ENCODE measurements around the gene CGNL1. TPM values are rescaled to one million over a fixed set of nuclear protein-coding genes. Genes with fewer than 3 reads are reported as not detected.

CGNL1 gene
- total RNA-seq, 1 experiment from 2014 or later, result 34.6 TPM

- H3K4me3 Mint-ChIP-seq, result peak overlapping the region; percentile 54 to 76
- peak overlapping the region; percentile 83 for H3K4me2 ChIP-seq (ENCODE audit: insufficient read depth, insufficient read length, low read length)
- no peak overlapping the region for H3T11ph ChIP-seq (ENCODE audit: low read length)
- peak overlapping the region; percentile 76 for H2BK20ac ChIP-seq (ENCODE audit: low read depth, low read length, poor library complexity, severe bottlenecking)
- H3K36me3 Mint-ChIP-seq (ENCODE audit: insufficient read depth in 1 of 3, low read depth in 3 of 3), result peaks cover 2 to 7% (median 5%) of the 10 kb centered on the region in 3 experiments; a peak in 6 of 7 replicates
- no peaks in the 10 kb centered on the region for H3K9me3 ChIP-seq (ENCODE audit: control insufficient read depth, low read depth, low read length)
- peaks cover 77 to 78% of the 10 kb centered on the region in 2 experiments for H3K4me1 Mint-ChIP-seq
- H4K20me1 ChIP-seq (ENCODE audit: control insufficient read depth, insufficient read depth, insufficient read length), result no peaks in the 10 kb centered on the region
- WGBS (ENCODE audit: extremely low coverage, insufficient read length, low lambda C conversion rate), result no CpG with 5 or more reads among the region's 3 CpGs
- H3K4ac ChIP-seq (ENCODE audit: low read depth, low read length), result no peak overlapping the region
- H2BK15ac ChIP-seq (ENCODE audit: low read depth, low read length), result no peak overlapping the region
- no peaks in the 10 kb centered on the region; the same call in 1 of the 2 replicates for H3K27me3 Mint-ChIP-seq (ENCODE audit: low read depth)
- no peak overlapping the region for H3K9ac ChIP-seq (ENCODE audit: extremely low read depth, insufficient read length, low read length)
- H4K91ac ChIP-seq (ENCODE audit: insufficient read length, low read depth, low read length), result no peak overlapping the region
- no peak overlapping the region; the same call in 1 of the 2 replicates for H3K14ac ChIP-seq (ENCODE audit: insufficient read depth, low read length)
- TF ChIP-seq CTCF (conservative IDR thresholded peaks at IDR 0.05), result no peak
- DNase-seq, result peak; percentile 59
- H2BK5ac ChIP-seq (ENCODE audit: insufficient read length, low read length), result no peak overlapping the region
- H2BK120ac ChIP-seq (ENCODE audit: low read depth, low read length, poor library complexity, severe bottlenecking), result no peak overlapping the region
- H3K23me2 ChIP-seq (ENCODE audit: insufficient read length, low read depth, low read length, poor library complexity, severe bottlenecking), result peaks cover 15% of the 10 kb centered on the region
- peak overlapping the region; percentile 58 for H3K27ac ChIP-seq (ENCODE audit: insufficient read length, low read depth, low read length)
- no peak overlapping the region for H3K23ac ChIP-seq (ENCODE audit: insufficient read length, low read depth, low read length)
- H2AFZ ChIP-seq (ENCODE audit: low read length), result no peak overlapping the region
- no peaks in the 10 kb centered on the region for H3K79me1 ChIP-seq (ENCODE audit: insufficient read depth, low read depth, low read length, poor library complexity, severe bottlenecking)
- H4K5ac ChIP-seq (ENCODE audit: insufficient read length, low read depth, low read length), result no peak overlapping the region
- H3K18ac ChIP-seq (ENCODE audit: insufficient read length, low read depth, low read length), result no peak overlapping the region
- H4K8ac ChIP-seq (replicated peaks; ENCODE audit: insufficient read length, low read depth, low read length), result no peak overlapping the region
- H2AK5ac ChIP-seq (ENCODE audit: insufficient read length, low read length), result no peak overlapping the region
- H3K9me3 Mint-ChIP-seq, result no peaks in the 10 kb centered on the region
- H3K79me2 ChIP-seq (ENCODE audit: insufficient read depth, low read length), result peaks cover 23% of the 10 kb centered on the region; the same call in 1 of the 2 replicates
- no peaks in the 10 kb centered on the region for H3K27me3 ChIP-seq (ENCODE audit: insufficient read depth, low read length)
- no peak overlapping the region for H2BK12ac ChIP-seq (ENCODE audit: insufficient read length, low read depth, low read length)
- H3K4me1 ChIP-seq (ENCODE audit: insufficient read depth, low read length), result peaks cover 30% of the 10 kb centered on the region; the same call in 1 of the 2 replicates
- no peak overlapping the region for H3K56ac ChIP-seq (ENCODE audit: insufficient read length, low read depth, low read length)
- peak overlapping the region; percentile 98 to 100 (median 99) for H3K27ac Mint-ChIP-seq
Observed at GRCh38 chr15:57387564-57388076, 11.3 kb downstream of the CGNL1 start.
